NCI-H524 (cell line): ENCODE results near the gene ACTG2.

ENCODE experiments used
- DNase-seq, 2 experiments: peaks; one replicate each; lab custom pipeline; 2025; lab: John Stamatoyannopoulos, UW

The ACTG2 gene

GRCh38 chr2:73893764-73894474 is 1.1 kb downstream of the ACTG2 start:
- DNase-seq, result no peak

DNA sequence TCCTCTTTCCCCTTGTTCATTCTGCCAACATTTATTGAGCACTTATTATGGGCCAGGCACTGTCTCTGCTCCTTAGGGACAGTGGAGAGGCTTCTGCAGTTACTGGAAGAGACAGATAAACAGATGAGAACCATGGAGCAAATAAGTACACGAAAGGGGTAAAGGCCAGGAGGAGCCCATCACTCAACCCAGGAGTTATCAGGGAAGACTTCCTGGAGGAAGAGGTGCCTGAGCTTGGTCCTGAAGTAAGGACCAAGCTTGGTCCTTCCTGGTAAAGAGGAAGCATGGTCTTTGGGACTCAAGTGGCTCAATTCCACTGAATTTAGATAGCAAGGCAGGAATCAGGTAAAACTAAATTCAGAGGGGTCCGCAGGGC is 1.7 kb downstream of the ACTG2 start:
- no peak for DNase-seq

DNA sequence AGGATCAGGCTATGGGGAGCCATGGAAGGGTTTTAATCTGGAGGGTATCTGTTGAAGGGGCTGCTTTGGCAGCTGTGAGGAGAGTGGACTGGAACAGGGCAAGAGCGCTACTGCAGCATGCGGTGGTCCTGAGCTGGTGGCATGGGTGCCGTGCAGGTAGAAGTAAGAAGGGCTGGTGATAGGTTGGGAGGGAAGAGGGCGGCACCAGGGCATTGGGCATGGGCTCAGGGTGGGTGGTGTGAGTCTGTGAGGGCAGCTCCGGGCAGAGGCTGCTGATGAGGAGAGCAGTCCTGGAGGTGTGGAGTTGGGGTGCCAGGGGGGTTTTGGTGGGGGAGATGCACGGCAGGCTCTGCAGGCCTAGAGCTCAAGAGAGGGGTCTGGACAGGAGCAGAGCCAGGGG is 2.1 kb downstream of the ACTG2 start:
- DNase-seq, result no peak

DNA sequence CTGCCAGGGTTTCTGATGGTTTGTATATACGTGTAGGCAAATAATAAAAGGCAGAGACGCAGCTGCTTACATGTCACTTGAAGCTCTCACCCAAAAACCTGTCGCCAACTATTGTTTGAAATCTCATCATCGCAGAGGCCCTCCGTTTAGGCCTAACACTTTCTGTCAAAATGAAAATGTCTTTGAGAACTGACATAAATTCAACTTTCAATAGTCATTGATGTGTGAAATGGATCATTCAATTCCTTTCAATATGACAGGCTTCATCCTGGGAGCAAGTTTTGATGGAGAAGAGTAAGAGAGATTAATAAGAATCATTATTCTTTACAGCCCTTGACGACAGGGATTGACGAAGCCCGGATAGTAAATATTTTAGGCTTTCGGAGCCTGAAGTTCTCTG is 2.7 kb downstream of the ACTG2 start:
- DNase-seq, result no peak

DNA sequence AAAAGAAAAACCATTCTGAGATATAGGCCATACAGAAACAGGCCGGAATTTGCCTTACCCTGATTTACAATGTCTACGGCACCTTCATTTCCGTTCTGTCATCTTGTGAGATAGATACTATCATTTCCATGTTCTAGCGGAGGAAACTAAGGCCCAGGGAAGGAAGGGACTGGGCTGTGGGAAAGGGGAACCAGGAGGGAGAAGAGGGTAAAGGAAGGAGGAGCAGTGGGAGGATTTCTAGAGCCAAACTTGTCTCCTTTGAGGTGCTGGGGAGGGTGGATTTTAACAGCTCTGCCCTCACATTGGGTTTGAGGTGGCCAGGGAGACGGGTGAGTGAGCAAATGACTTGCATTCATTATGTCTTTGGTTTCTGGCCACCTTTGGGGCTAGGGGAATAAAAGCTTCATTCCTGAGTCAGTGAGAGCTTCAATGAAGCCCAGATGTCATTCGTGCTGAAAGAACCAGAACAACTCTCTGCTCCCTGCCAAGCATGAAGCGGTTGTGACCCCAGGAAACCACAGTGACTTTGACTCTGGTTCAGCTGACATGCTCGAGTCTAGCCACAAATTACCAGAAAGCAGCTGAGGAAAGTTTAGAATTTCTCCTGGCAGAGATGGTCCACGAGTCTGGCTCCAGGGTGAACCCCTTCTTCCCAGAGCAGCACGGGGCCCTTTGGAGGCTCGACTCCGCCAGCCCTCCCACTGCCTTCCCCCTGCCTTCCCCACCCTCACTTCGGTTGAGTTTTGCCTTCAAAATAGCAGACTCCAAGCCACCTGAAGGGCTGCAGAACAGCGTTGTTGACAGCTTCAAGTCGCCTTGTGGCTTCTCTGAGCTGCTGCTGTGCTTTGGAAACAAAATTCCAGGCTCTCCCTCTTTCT is 3.8 kb downstream of the ACTG2 start:
- no peak for DNase-seq

DNA sequence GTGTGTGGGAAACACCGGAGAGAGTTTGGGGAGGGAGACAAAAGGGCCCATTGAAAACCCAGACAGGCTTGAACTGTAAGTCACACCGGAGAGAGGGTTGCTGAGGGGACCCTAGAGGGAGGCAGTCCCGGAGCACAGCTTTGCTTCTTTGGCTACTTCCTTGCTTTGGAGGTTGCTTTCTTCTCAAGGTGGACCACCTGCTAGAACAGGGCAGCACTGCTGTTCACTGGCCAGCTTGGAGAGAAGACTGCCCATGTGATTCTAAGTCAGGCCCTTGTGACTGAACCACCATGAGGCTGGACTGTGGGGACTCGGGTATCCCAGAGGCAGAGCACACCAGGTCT is 4.4 kb downstream of the ACTG2 start:
- no peak for DNase-seq

- no peak for DNase-seq
Measured at GRCh38 chr2:73897934-73898333, 5.1 kb downstream of the ACTG2 start.

GRCh38 chr2:73899801-73900336 is 7.1 kb downstream of the ACTG2 start:
- DNase-seq, result peak in 1 of 2 experiments; percentile 49

GRCh38 chr2:73901143-73901542 is 8.3 kb downstream of the ACTG2 start:
- peak in 1 of 2 experiments; percentile 29 for DNase-seq

GRCh38 chr2:73902284-73902683 is 9.5 kb downstream of the ACTG2 start:
- DNase-seq, result no peak

DNA sequence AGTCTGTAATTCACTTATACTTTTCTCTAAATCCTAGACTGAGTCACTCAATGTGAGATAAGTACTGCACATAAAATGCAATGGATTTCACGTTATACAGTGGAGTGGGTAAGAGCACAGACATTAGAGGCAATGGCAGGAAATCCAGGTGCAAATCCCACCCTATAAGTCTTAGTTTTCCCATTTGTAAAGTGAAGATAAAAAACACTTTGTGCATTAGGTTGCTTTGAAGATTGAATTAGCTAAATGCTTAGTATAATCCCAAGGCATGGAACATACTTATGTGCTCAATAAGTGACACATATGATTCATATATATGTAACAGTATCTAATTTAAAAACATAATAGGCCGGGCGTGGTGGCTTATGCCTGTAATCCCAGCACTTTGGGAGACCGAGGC is 10.5 kb downstream of the ACTG2 start:
- no peak for DNase-seq

GRCh38 chr2:73903949-73904613 is 11.3 kb downstream of the ACTG2 start:
- DNase-seq, result peak in 1 of 2 experiments; percentile 4

DNA sequence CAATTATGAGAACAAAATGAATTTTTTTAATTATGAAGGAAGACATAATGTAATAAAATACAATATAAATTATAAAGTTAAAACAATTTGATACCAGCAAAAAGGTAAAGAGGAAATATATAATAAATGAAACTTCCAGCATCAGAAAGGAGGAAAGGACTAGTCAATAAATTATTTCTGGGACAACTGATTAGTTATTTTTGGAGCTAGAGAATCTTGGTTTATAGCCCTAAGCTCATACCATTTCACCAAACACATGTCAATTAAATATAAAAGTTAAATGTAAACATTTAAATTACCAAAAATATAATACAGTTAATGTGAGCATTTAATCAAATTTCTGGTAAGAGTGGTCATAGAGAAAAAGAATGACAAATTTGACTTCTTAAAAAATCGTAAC is 12.1 kb downstream of the ACTG2 start:
- no peak for DNase-seq

GRCh38 chr2:73906847-73907505 is 14.2 kb downstream of the ACTG2 start:
- DNase-seq, result no peak

- peak in 1 of 2 experiments; percentile 4 for DNase-seq
Measured at GRCh38 chr2:73907840-73908452, 15.1 kb downstream of the ACTG2 start.

- no peak for DNase-seq
Measured at GRCh38 chr2:73908689-73909652, 16.2 kb downstream of the ACTG2 start.

GRCh38 chr2:73910873-73911547 is 18.2 kb downstream of the ACTG2 start:
- DNase-seq, result no peak

GRCh38 chr2:73911548-73912208 is 18.9 kb downstream of the ACTG2 start:
- no peak for DNase-seq

GRCh38 chr2:73913414-73914054 is 20.7 kb downstream of the ACTG2 start:
- no peak for DNase-seq
